ENCODE measurements around the gene PNMA3.
"Not testable (repeated sequence)": the region's sequence is repeated elsewhere in the genome, so short reads cannot be mapped to it uniquely, and the experiment has no call there.

Gene PNMA3

GRCh38 chrX:153073331-153073730 is 17.1 kb downstream of the PNMA3 start:
- not testable (repeated sequence) for DNase-seq (ENCODE audit: low read depth in 2 of 2)

DNA sequence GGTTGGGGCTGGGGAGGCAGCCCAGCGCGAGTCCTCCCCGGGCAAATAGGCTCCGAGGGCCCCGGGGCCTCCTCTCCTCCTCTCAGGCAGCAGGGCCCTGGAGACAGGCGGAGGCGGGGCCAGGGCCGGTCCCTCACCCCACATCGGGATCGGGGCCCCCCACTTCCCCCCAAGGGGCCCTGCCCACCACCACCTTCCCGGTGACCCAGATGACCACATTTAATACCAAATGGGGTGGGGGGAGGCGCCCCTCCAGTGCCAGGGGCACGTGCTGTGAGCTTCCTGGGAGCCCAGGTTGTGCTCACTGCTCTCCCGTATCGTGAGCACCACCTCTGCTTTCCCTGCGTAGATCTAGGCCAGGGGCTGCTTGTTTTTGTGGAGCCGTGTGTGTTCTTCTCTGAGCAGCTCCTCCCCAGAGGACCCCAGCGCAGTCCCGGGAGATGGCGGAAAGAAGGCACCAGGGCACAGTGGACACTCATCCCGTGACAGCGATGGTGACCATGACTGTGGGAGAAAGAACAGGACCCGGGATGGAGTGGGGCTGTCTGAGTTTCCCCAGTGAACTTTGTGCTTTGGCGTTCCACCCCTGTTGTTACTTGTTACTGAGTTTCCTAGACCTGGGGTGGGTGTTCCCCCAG is 18.1 kb downstream of the PNMA3 start:
- DNase-seq (ENCODE audit: low read depth in 2 of 2): no peak

DNA sequence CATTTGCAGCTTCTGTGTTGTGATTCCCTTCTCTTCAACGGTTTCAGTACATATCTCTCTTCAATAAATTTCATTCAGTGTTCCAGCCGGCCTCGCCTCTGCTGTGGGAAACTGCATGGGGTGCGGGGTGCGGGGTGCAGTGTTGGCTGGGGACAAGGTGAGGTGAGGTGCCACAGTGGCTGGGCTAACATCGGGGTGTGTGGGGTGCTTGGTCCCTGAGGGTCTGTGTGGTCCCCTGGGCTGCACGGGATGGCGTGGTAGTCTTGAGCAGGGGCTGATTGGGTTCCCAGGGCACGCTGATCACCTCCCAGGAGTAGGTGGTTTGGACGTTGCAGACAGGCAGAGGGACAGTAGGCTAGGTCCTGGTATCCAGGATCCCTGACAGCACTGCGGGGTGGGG is 18.7 kb downstream of the PNMA3 start:
- DNase-seq (ENCODE audit: low read depth in 2 of 2): no peak

- DNase-seq (ENCODE audit: low read depth in 2 of 2): no peak
Observed at GRCh38 chrX:153075366-153075765, 19.1 kb downstream of the PNMA3 start.

GRCh38 chrX:153077437-153078135 is 21.3 kb downstream of the PNMA3 start:
- DNase-seq (ENCODE audit: low read depth in 2 of 2): not testable (repeated sequence)

- not testable (repeated sequence) for DNase-seq (ENCODE audit: low read depth in 2 of 2)
Observed at GRCh38 chrX:153083238-153083923, 27.1 kb downstream of the PNMA3 start.

DNA sequence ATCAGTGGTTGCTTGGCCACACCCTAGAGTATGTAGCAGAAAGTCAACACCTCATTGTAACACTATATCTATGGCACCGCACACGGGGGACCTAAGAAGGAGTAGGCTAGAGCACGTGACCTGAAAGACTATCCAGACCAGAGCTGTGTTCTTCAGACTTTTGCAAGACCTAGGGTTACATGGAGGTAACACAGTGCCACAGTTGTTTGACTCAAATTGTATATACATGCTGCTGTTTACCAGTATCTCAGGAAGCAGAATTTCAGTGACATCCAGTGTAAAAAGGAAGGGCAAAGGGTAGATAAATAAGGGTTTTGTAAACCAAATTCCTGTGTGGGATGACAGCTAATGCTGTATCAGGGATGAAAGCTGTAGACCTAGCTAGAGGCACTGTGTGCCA is 46.1 kb downstream of the PNMA3 start:
- DNase-seq (ENCODE audit: low read depth in 2 of 2): no peak

- DNase-seq (ENCODE audit: low read depth in 2 of 2): not testable (repeated sequence)
Observed at GRCh38 chrX:153104959-153105358, 48.7 kb downstream of the PNMA3 start.

GRCh38 chrX:153106092-153106801 is 50.0 kb downstream of the PNMA3 start:
- DNase-seq (ENCODE audit: low read depth in 2 of 2): not testable (repeated sequence)

All from stimulated activated CD8-positive, alpha-beta memory T cell treated with anti-CD3 and anti-CD28 coated beads, Interleukin-15, amount 100 ng/mL, for 48 hours (primary cell).